Gastrocnemius medialis (tissue), 4 donors: ENCODE measurements around the gene FAM204A.

Experiments used
- CTCF ChIP-seq, 5 experiments: fragments of 450-650 bp in 3 of 5; fragments of 200-600 bp in 2 of 5; sonication (generic) in 2 of 5; IDR thresholded peaks in 4 of 5; conservative IDR thresholded peaks in 1 of 5; 1 replicate in 4 of 5; 2 replicates in 1 of 5; pipeline ENCODE4 v1.5.1; 2016 to 2019; ENCODE audit warnings: antibody characterized with exemption in 5 of 5, mild to moderate bottlenecking in 3 of 5, moderate library complexity in 3 of 5
- POLR2A ChIP-seq, 2 donors: fragments of 450-650 bp; IDR thresholded peaks; one replicate each; pipeline ENCODE4 v1.6.1; 2017; ENCODE audit warnings: antibody characterized with exemption in 2 of 2, mild to moderate bottlenecking in 2 of 2, moderate library complexity in 2 of 2

GRCh38 chr10:118308664-118309063 lies 33.5 kb downstream of the FAM204A start:
- TF ChIP-seq CTCF (IDR thresholded peaks at IDR 0.05 in 4 of 5, conservative IDR thresholded peaks at IDR 0.05 in 1 of 5) (no peak), POLR2A (IDR thresholded peaks at IDR 0.05) (no peak)
